ENCODE data around the gene RBM4B. TPM values are rescaled to one million over a fixed set of nuclear protein-coding genes. Genes with fewer than 3 reads are reported as not detected.

The RBM4B gene
- total RNA-seq, 1 donor from 2014 or later: 30.2 TPM

DNA sequence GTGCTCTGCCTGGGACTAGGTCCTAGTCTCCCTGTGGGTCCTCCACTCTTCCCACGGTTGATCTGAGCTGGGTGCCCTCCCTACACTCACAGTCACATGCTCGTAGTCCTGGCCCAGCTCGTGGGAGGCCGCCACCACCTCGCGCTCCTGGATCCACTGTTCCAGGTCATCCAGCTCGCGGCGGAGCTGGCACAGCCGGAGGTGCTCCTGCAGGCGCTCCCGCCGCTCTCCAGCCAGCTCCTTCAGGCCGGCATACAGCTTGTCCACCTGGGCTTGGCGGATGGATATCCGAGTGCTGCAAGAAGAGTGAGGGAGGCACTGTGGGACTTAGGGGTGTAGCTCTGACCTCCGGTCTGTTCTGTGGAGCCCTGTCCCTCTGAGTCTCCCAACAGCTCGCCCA is 14.8 kb upstream of the RBM4B start:
- H3K79me2 ChIP-seq (ENCODE audit: low read depth): no peaks in the 10 kb centered on the region
- H3K36me3 ChIP-seq: no peaks in the 10 kb centered on the region
- no peak overlapping the region for H3K4me3 ChIP-seq
- H2AFZ ChIP-seq (replicated peaks): no peak overlapping the region
- Mint-ChIP-seq H3K36me3 (peaks cover 8% of the 10 kb centered on the region), H3K27me3 (ENCODE audit: insufficient read depth, low read depth) (peaks cover 12% of the 10 kb centered on the region), H3K27ac (no peak overlapping the region), H3K4me3 (no peak overlapping the region), H3K9me3 (no peaks in the 10 kb centered on the region), H3K4me1 (peaks cover 3% of the 10 kb centered on the region)
- no peaks in the 10 kb centered on the region for H3K9me3 ChIP-seq (ENCODE audit: low read depth)
- H4K20me1 ChIP-seq (ENCODE audit: low read depth): no peaks in the 10 kb centered on the region
- no peak overlapping the region for H3K4me2 ChIP-seq
- no peaks in the 10 kb centered on the region for H3K4me1 ChIP-seq
- H3K27me3 ChIP-seq: no peaks in the 10 kb centered on the region
- H3F3A ChIP-seq (ENCODE audit: low read depth): peaks cover 6% of the 10 kb centered on the region
- H3K9ac ChIP-seq: no peak overlapping the region
- TF ChIP-seq EZH2phosphoT487 (IDR thresholded peaks at IDR 0.05): no peak
- TF ChIP-seq, protein P1, sequence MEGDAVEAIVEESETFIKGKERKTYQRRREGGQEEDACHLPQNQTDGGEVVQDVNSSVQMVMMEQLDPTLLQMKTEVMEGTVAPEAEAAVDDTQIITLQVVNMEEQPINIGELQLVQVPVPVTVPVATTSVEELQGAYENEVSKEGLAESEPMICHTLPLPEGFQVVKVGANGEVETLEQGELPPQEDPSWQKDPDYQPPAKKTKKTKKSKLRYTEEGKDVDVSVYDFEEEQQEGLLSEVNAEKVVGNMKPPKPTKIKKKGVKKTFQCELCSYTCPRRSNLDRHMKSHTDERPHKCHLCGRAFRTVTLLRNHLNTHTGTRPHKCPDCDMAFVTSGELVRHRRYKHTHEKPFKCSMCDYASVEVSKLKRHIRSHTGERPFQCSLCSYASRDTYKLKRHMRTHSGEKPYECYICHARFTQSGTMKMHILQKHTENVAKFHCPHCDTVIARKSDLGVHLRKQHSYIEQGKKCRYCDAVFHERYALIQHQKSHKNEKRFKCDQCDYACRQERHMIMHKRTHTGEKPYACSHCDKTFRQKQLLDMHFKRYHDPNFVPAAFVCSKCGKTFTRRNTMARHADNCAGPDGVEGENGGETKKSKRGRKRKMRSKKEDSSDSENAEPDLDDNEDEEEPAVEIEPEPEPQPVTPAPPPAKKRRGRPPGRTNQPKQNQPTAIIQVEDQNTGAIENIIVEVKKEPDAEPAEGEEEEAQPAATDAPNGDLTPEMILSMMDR (IDR thresholded peaks at IDR 0.05): no peak
- TF ChIP-seq EZH2 (IDR thresholded peaks at IDR 0.05): no peak
- H3K27ac ChIP-seq: no peak overlapping the region
- DNase-seq (ENCODE audit: low spot score): no peak

DNA sequence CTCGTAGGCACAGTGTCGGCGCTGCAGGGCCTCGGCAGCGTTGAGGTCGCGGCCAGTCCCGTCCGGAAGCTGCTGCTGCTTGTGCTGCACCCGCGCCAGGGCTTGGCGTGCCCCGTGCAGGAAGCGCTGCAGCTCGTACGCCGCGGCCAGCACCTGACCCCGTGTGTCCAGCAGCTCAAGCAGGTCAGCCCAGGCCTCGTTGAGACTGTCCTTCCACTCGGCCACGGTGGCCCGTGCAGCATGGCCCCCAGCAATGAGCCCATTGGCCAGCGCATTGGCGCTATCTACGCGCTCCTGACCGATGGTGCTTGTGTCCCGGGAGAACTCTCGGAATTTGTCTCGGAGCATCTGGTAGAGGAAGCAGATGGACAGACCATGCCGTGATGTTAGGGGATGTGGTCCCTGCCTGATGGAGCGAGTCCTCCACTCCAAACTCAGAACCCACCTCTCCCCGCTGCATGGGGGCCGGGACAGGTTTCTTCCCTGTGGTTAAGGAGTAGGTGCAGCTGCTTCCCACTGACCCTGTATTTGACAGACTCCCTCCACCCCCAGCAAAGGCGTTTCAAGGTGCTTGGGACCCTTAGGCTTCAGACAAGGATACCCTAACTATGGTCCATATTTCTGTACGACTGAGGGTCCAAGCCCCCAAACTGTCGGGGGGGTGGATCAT is 13.8 kb upstream of the RBM4B start:
- Histone ChIP-seq H4K20me1 (ENCODE audit: low read depth) (no peaks in the 10 kb centered on the region), H3K4me1 (no peaks in the 10 kb centered on the region), H3K4me3 (no peak overlapping the region), H3F3A (ENCODE audit: low read depth) (peaks cover 6% of the 10 kb centered on the region), H3K9me3 (ENCODE audit: low read depth) (no peaks in the 10 kb centered on the region), H3K4me2 (no peak overlapping the region), H3K27ac (no peak overlapping the region), H3K9ac (no peak overlapping the region), H3K36me3 (no peaks in the 10 kb centered on the region), H3K27me3 (no peaks in the 10 kb centered on the region), H2AFZ (replicated peaks) (no peak overlapping the region), H3K79me2 (ENCODE audit: low read depth) (no peaks in the 10 kb centered on the region)
- Mint-ChIP-seq H3K27ac (no peak overlapping the region), H3K4me3 (peak overlapping the region; percentile 41), H3K36me3 (peaks cover 6% of the 10 kb centered on the region), H3K9me3 (no peaks in the 10 kb centered on the region), H3K27me3 (ENCODE audit: insufficient read depth, low read depth) (peaks cover 12% of the 10 kb centered on the region), H3K4me1 (peaks cover 3% of the 10 kb centered on the region)
- TF ChIP-seq, protein P1 (IDR thresholded peaks at IDR 0.05): no peak
- TF ChIP-seq EZH2phosphoT487 (IDR thresholded peaks at IDR 0.05): no peak
- no peak for TF ChIP-seq EZH2 (IDR thresholded peaks at IDR 0.05)
- no peak for DNase-seq (ENCODE audit: low spot score)

DNA sequence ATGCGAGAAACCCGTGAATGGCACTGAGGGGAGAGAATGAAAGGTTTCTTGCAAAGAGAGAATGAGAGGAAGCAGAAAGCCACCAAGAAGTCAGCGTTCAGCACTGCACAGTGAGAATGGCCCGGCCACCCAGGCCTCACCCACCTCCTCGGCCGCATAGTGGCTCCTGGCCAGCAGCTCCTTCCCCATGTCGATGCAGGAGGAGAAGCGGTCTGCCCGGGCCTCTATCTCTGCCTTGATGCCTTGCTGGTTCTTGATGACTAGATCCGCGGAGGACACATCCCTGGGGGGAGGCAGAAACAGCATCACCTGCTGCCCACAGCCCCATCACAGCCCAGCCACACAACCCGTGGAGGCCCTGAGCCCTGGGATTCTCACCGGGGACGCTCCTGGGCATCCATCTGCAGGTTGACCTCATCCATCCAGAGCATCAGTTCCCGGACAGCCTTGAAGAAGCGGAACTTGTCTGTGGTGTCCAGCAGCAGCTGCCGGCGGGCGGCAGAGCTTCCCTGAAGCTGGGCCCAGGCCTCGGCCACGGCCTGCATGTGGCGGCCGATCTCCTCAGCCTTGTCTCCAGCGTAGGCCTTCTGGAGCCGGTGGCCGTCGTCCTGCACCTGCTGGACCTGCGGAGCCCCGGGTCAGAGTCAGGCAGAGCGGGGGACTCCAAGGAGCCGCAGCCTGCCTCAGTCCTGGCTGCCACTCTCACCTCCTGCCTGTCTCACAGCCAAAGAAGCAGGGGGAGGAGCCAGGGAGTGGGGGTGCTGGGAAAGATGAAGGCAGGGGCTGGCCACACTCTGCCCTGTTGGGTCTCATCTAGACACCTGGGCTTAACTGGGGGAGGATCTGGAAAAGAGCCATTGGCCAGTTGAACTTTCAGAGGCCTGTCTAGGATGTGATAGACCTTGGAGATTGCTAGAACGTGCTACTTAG is 12.2 kb upstream of the RBM4B start:
- Histone ChIP-seq H3K4me3 (no peak overlapping the region), H3K27me3 (no peaks in the 10 kb centered on the region), H3K4me1 (no peaks in the 10 kb centered on the region), H3K4me2 (no peak overlapping the region), H3K79me2 (ENCODE audit: low read depth) (no peaks in the 10 kb centered on the region), H2AFZ (replicated peaks) (no peak overlapping the region), H3K9me3 (ENCODE audit: low read depth) (no peaks in the 10 kb centered on the region), H4K20me1 (ENCODE audit: low read depth) (no peaks in the 10 kb centered on the region), H3F3A (ENCODE audit: low read depth) (peaks cover under 1% of the 10 kb centered on the region), H3K9ac (no peak overlapping the region), H3K36me3 (no peaks in the 10 kb centered on the region), H3K27ac (no peak overlapping the region)
- no peak overlapping the region for H3K27ac Mint-ChIP-seq
- no peaks in the 10 kb centered on the region for H3K4me1 Mint-ChIP-seq
- peaks cover 9% of the 10 kb centered on the region for H3K36me3 Mint-ChIP-seq
- DNase-seq (ENCODE audit: low spot score): no peak
- H3K4me3 Mint-ChIP-seq: no peak overlapping the region
- TF ChIP-seq, protein P1 (IDR thresholded peaks at IDR 0.05): no peak
- TF ChIP-seq EZH2phosphoT487 (IDR thresholded peaks at IDR 0.05) (no peak), EZH2 (IDR thresholded peaks at IDR 0.05) (no peak)
- no peaks in the 10 kb centered on the region for H3K9me3 Mint-ChIP-seq
- H3K27me3 Mint-ChIP-seq (ENCODE audit: insufficient read depth, low read depth): peaks cover 14% of the 10 kb centered on the region

Data from neural progenitor cell (in vitro differentiated cells).